K562 (cell line): Measurements from ENCODE around the gene APP. TPM values are rescaled to one million over a fixed set of nuclear protein-coding genes. Genes with fewer than 3 reads are reported as not detected.

Experiments
- FOXA3 ChIP-seq, 2 experiments: fragments of 450-650 bp in 1 of 2; sonication (generic) in 1 of 2; formaldehyde crosslinking; IDR thresholded peaks in 1 of 2; conservative IDR thresholded peaks in 1 of 2; 2 replicates each; pipeline versions ENCODE4 v1.4.0 to v1.8.0; 2020 to 2022; ENCODE audit warnings: mild to moderate bottlenecking in 2 of 2, missing genetic modification reagents in 1 of 2
- PHF21A ChIP-seq: fragments of 450-650 bp; IDR thresholded peaks from 2 replicates; pipeline ENCODE4 v1.6.1; 2017; ENCODE audit warnings: low read depth, borderline replicate concordance
- SMC3 ChIP-seq: conservative IDR thresholded peaks from 2 replicates; pipeline ENCODE4 v1.6.1; 2011; ENCODE audit warnings: low read depth, low read length, improper control_type of control experiment; ENCODE audit not compliant: insufficient read depth
- U2AF1 ChIP-seq: fragments of 200-400 bp; formaldehyde crosslinking; optimal IDR thresholded peaks from 2 replicates; pipeline ENCODE3; 2017; ENCODE audit warnings: mild to moderate bottlenecking, low read depth, low read length, moderate library complexity
- ZNF134 ChIP-seq: fragments of 250-450 bp; sonication (Bioruptor Pico); conservative IDR thresholded peaks from 2 replicates; pipeline ENCODE4 v1.4.0; 2020
- ZNF57 ChIP-seq: fragments of 450-650 bp; formaldehyde crosslinking; IDR thresholded peaks from 2 replicates; pipeline ENCODE4 v1.4.0; 2020; ENCODE audit warnings: mild to moderate bottlenecking, moderate library complexity
- ZNF589 ChIP-seq: fragments of 200-800 bp; sonication (Bioruptor generic); IDR thresholded peaks from 2 replicates; pipeline ENCODE4 v1.6.1; 2016; ENCODE audit warnings: low read depth, missing genetic modification characterization, missing compliant biosample characterization
- polyA plus RNA-seq, 8 experiments: library from polyadenylated mRNA; depleted of rRNA in 4 of 8; stranded (reverse) in 5 of 8; unstranded in 3 of 8; fragments of >200 nt; fragmentation: Nextera tagmentation in 2 of 8; fragmentation: Illumina TruSeq in 1 of 8; extraction: Ambion mirVana in 2 of 8; extraction: Trizol in 1 of 8; gene quantifications; 2 replicates each; pipeline versions ENCODE4 v1.2.1 to v1.2.3, GENCODE V29; 2011 to 2014; ENCODE audit warnings: inconsistent platforms in 1 of 8, missing spikeins in 1 of 8
- total RNA-seq, 7 experiments: library from RNA; depleted of rRNA in 6 of 7; stranded (reverse); fragments of >200 nt in 6 of 7; fragmentation: Illumina TruSeq in 2 of 7; extraction: Trizol in 2 of 7; gene quantifications; 2 replicates each; pipeline versions ENCODE4 v1.2.1 to v1.2.3, GENCODE V29; 2011 to 2021; ENCODE audit warnings: low replicate concordance in 1 of 7
- TF ChIP-seq, protein P1 (sequence below), 3 experiments: IDR thresholded peaks in 2 of 3; conservative IDR thresholded peaks in 1 of 3; 2 replicates each; pipeline ENCODE4 v1.5.1; 2011 to 2012; ENCODE audit warnings: low read length in 3 of 3, mild to moderate bottlenecking in 3 of 3, control low read depth in 2 of 3, improper control_type of control experiment in 1 of 3, inconsistent platforms in 1 of 3, low read depth in 1 of 3, mixed read lengths in 1 of 3, moderate library complexity in 1 of 3; ENCODE audit not compliant: insufficient read depth in 2 of 3
- TF ChIP-seq, protein P2 (sequence below): sonication (generic); formaldehyde crosslinking; IDR thresholded peaks from 2 replicates; pipeline ENCODE4 v1.8.0; 2023; ENCODE audit warnings: mild to moderate bottlenecking, missing genetic modification reagents

APP gene
- total and polyA plus RNA-seq, 9 of the 15 experiments (the other 6 are each of a cell fraction or from before 2014, with no cell fraction given) = 0.01 to 1.5 (median 0.16) TPM; not detected in 5

DNA sequence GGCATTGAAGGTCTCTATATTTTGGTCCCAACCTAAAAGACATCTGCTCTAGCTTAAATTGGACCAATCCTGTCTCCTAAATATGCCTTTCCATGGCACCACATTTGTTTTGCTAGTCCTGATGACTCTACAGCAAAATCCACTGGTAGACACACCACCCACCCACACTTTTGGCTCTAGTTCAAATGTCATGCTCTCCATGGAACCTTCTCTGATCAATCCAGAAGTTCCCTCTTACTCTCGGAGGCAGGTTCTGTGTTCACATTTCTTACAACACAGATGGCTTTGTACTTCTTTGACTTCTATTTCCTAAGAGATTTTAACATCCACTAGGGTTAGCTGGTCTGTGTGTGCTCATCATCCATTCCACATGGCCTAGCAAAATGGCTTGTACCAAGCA lies 151.3 kb downstream of the APP start (continued):
- TF ChIP-seq, protein P1, sequence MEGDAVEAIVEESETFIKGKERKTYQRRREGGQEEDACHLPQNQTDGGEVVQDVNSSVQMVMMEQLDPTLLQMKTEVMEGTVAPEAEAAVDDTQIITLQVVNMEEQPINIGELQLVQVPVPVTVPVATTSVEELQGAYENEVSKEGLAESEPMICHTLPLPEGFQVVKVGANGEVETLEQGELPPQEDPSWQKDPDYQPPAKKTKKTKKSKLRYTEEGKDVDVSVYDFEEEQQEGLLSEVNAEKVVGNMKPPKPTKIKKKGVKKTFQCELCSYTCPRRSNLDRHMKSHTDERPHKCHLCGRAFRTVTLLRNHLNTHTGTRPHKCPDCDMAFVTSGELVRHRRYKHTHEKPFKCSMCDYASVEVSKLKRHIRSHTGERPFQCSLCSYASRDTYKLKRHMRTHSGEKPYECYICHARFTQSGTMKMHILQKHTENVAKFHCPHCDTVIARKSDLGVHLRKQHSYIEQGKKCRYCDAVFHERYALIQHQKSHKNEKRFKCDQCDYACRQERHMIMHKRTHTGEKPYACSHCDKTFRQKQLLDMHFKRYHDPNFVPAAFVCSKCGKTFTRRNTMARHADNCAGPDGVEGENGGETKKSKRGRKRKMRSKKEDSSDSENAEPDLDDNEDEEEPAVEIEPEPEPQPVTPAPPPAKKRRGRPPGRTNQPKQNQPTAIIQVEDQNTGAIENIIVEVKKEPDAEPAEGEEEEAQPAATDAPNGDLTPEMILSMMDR (IDR thresholded peaks at IDR 0.05 in 2 of 3, conservative IDR thresholded peaks at IDR 0.05 in 1 of 3; ENCODE audit: insufficient read depth in 2 of 3, low read depth in 1 of 3, low read length in 3 of 3) = no peak
- TF ChIP-seq ZNF57 (CRISPR knock-in tag) (no peak), U2AF1 (no peak), FOXA3 (CRISPR knock-in tag; conservative IDR thresholded peaks at IDR 0.05 in 1 of 2, IDR thresholded peaks at IDR 0.05 in 1 of 2) (no peak), ZNF589 (no peak), ZNF134 (no peak), SMC3 (no peak), PHF21A (no peak)
- TF ChIP-seq, protein P2, sequence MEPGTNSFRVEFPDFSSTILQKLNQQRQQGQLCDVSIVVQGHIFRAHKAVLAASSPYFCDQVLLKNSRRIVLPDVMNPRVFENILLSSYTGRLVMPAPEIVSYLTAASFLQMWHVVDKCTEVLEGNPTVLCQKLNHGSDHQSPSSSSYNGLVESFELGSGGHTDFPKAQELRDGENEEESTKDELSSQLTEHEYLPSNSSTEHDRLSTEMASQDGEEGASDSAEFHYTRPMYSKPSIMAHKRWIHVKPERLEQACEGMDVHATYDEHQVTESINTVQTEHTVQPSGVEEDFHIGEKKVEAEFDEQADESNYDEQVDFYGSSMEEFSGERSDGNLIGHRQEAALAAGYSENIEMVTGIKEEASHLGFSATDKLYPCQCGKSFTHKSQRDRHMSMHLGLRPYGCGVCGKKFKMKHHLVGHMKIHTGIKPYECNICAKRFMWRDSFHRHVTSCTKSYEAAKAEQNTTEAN (CRISPR knock-in tag) = no peak
- TF ChIP-seq, all 486 proteins: peak for 0
